HepG2 (cell line): Measurements from ENCODE around the gene POFUT1. TPM values are rescaled to one million over a fixed set of nuclear protein-coding genes. Genes with fewer than 3 reads are reported as not detected.
A peak's percentile ranks its signal among the peaks of the same experiment; 100 is the strongest.

Experiments
- ARNT2 ChIP-seq: sonication (generic); formaldehyde crosslinking; IDR thresholded peaks from 2 replicates; pipeline ENCODE4 v1.8.0; 2022; ENCODE audit warnings: mild to moderate bottlenecking, low read depth, missing genetic modification reagents, moderate library complexity
- BHLHE40 ChIP-seq: IDR thresholded peaks from 2 replicates; pipeline ENCODE4 v1.6.1; 2011; ENCODE audit warnings: low read length, improper control_type of control experiment
- CAMTA2 ChIP-seq: sonication (generic); formaldehyde crosslinking; IDR thresholded peaks from 2 replicates; pipeline ENCODE4 v1.4.0; 2020; ENCODE audit warnings: mild to moderate bottlenecking, missing genetic modification reagents, borderline replicate concordance
- ESRRA ChIP-seq: sonication (generic); formaldehyde crosslinking; IDR thresholded peaks from 2 replicates; pipeline ENCODE4 v1.5.1; 2020; ENCODE audit warnings: mild to moderate bottlenecking, low read depth, missing genetic modification reagents
- FOXC1 ChIP-seq: sonication (generic); formaldehyde crosslinking; IDR thresholded peaks from 2 replicates; pipeline ENCODE4 v1.8.0; 2022; ENCODE audit warnings: mild to moderate bottlenecking, missing genetic modification reagents, borderline replicate concordance
- KLF16 ChIP-seq, 2 experiments: sonication (generic) in 1 of 2; formaldehyde crosslinking in 1 of 2; IDR thresholded peaks; 2 replicates each; pipeline versions ENCODE4 v1.6.1 to v1.8.0; 2016 to 2023; ENCODE audit warnings: missing genetic modification reagents in 2 of 2, missing compliant biosample characterization in 1 of 2
- MAF1 ChIP-seq: sonication (generic); formaldehyde crosslinking; IDR thresholded peaks from 2 replicates; pipeline ENCODE4 v1.5.0; 2020; ENCODE audit warnings: missing genetic modification reagents, borderline replicate concordance
- MIER2 ChIP-seq: IDR thresholded peaks from 2 replicates; pipeline ENCODE4 v1.6.1; 2016; ENCODE audit warnings: missing biosample characterization, missing genetic modification reagents
- PAX8 ChIP-seq: sonication (generic); formaldehyde crosslinking; IDR thresholded peaks from 2 replicates; pipeline ENCODE4 v1.8.0; 2022; ENCODE audit warnings: mild to moderate bottlenecking, missing genetic modification reagents, borderline replicate concordance
- PHF21A ChIP-seq: sonication (generic); formaldehyde crosslinking; IDR thresholded peaks from 2 replicates; pipeline ENCODE4 v1.5.0; 2020; ENCODE audit warnings: mild to moderate bottlenecking, missing genetic modification reagents
- RFX1 ChIP-seq: fragments of 450-650 bp; IDR thresholded peaks from 2 replicates; pipeline ENCODE4 v1.6.1; 2017
- SP2 ChIP-seq: sonication (generic); formaldehyde crosslinking; IDR thresholded peaks from 2 replicates; pipeline ENCODE4 v1.5.1; 2020; ENCODE audit warnings: mild to moderate bottlenecking, missing genetic modification reagents
- TEAD3 ChIP-seq: optimal IDR thresholded peaks from 2 replicates; pipeline ENCODE3; 2016; ENCODE audit warnings: borderline replicate concordance
- ZFP36L1 ChIP-seq: sonication (generic); formaldehyde crosslinking; IDR thresholded peaks from 2 replicates; pipeline ENCODE4 v1.8.0; 2022; ENCODE audit warnings: mild to moderate bottlenecking, missing genetic modification reagents, moderate library complexity
- ZNF274 ChIP-seq: sonication (generic); formaldehyde crosslinking; IDR thresholded peaks from 2 replicates; pipeline ENCODE4 v1.5.1; 2020; ENCODE audit warnings: mild to moderate bottlenecking, missing genetic modification reagents
- ZNF563 ChIP-seq: sonication (generic); formaldehyde crosslinking; IDR thresholded peaks from 2 replicates; pipeline ENCODE4 v1.8.0; 2022; ENCODE audit warnings: mild to moderate bottlenecking, moderate library complexity, missing genetic modification reagents
- ZNF703 ChIP-seq: sonication (generic); formaldehyde crosslinking; IDR thresholded peaks from 2 replicates; pipeline ENCODE4 v1.5.1; 2020; ENCODE audit warnings: missing genetic modification reagents, mild to moderate bottlenecking, moderate library complexity, borderline replicate concordance
- ZNF775 ChIP-seq: sonication (generic); formaldehyde crosslinking; IDR thresholded peaks from 2 replicates; pipeline ENCODE4 v1.4.0; 2020; ENCODE audit warnings: missing genetic modification reagents, mild to moderate bottlenecking, moderate library complexity, borderline replicate concordance
- polyA plus RNA-seq, 8 experiments: library from polyadenylated mRNA; depleted of rRNA in 3 of 8; stranded (reverse) in 7 of 8; unstranded in 1 of 8; fragments of >200 nt; fragmentation: Illumina TruSeq in 4 of 8; extraction: Trizol in 4 of 8; gene quantifications; 2 replicates each; pipeline versions ENCODE4 v1.2.1 to v1.2.3, GENCODE V29; 2011 to 2016; ENCODE audit warnings: low read depth in 4 of 8, missing spikeins in 1 of 8, mixed read lengths in 1 of 8; ENCODE audit not compliant: insufficient read depth in 1 of 8
- total RNA-seq, 5 experiments: library from RNA; depleted of rRNA; stranded (reverse); fragments of >200 nt; fragmentation: Illumina TruSeq; extraction: Trizol; gene quantifications; 2 replicates each; pipeline ENCODE4 v1.2.3, GENCODE V29; 2016; ENCODE audit warnings: low read depth in 1 of 5
- TF ChIP-seq, protein P1 (sequence below): sonication (generic); formaldehyde crosslinking; IDR thresholded peaks from 2 replicates; pipeline ENCODE4 v1.4.0; 2020; ENCODE audit warnings: missing genetic modification reagents
- TF ChIP-seq, protein P2 (sequence below): sonication (generic); formaldehyde crosslinking; IDR thresholded peaks from 2 replicates; pipeline ENCODE4 v1.5.1; 2020; ENCODE audit warnings: missing genetic modification reagents, mild to moderate bottlenecking, borderline replicate concordance

The POFUT1 gene
- total and polyA plus RNA-seq, 2 of the 13 experiments (the other 11 are each of a cell fraction or from before 2014, with no cell fraction given) = 35.5 to 58.3 TPM

DNA sequence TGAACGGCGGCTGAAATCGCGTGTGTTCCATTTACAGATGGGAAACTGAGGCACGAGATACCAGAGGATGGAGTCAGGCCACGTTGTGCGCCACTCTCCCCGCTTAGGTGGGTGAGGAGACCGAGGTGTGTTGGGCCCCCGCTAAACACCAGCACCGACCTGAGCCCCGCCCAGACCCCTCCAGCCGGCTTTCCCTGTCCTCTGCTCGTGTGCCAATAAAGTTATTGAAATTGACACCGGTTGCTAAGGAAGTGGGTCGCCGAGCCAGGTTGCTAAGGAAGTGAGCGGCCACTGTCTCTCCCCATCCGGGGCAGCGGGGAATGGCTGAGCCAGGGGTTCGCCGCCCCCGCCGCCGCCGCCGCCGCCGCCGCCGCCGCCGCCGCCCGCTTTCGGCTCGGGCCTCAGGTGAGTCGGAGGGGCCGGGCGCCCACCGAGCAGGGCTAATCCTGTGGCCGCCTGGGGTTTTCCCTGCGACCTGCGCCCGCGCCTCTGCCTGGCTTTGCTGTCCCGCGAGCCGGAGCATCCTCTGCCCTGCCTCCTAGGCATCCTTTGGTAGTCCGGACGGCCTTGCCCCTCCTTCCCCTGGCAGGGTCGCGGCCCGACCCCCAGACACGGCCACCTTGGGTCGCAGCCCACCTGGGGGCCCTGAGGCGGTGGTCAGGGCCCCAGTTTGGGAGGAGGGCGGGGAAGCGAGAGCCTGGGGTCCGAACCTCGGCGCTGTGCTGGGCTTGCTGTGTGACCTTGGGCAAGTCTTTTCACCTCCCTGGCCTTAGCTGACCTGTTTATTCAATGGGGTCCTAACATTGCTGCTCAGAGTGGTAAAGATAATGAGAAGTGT is 69.9 kb downstream of the POFUT1 start, which contains the start of gene KIF3B (continued):
- TF ChIP-seq CAMTA2 (CRISPR knock-in tag) (no peak; the same call in 1 of the 2 replicates), ZNF563 (CRISPR knock-in tag) (peak; percentile 85; the same call in 1 of the 2 replicates), PHF21A (CRISPR knock-in tag) (peak; percentile 71), ZNF775 (CRISPR knock-in tag) (no peak), TEAD3 (no peak), MAF1 (CRISPR knock-in tag) (peak; percentile 91), MIER2 (CRISPR knock-in tag) (no peak), PAX8 (peak; percentile 65), ARNT2 (CRISPR knock-in tag) (peak; percentile 52; the same call in 1 of the 2 replicates), SP2 (CRISPR knock-in tag) (peak; percentile 76), FOXC1 (CRISPR knock-in tag) (no peak), ZNF274 (CRISPR knock-in tag) (peak; percentile 54; the same call in 1 of the 2 replicates), ZFP36L1 (CRISPR knock-in tag) (no peak), BHLHE40 (peak; percentile 38; the same call in 1 of the 2 replicates), RFX1 (peak; percentile 93), ESRRA (CRISPR knock-in tag) (no peak), KLF16 (CRISPR knock-in tag; IDR thresholded peaks at IDR 0.05) (peak in 1 of 2 experiments; percentile 74; a peak in 1 of 4 replicates), ZNF703 (CRISPR knock-in tag) (no peak)
- TF ChIP-seq, protein P1, sequence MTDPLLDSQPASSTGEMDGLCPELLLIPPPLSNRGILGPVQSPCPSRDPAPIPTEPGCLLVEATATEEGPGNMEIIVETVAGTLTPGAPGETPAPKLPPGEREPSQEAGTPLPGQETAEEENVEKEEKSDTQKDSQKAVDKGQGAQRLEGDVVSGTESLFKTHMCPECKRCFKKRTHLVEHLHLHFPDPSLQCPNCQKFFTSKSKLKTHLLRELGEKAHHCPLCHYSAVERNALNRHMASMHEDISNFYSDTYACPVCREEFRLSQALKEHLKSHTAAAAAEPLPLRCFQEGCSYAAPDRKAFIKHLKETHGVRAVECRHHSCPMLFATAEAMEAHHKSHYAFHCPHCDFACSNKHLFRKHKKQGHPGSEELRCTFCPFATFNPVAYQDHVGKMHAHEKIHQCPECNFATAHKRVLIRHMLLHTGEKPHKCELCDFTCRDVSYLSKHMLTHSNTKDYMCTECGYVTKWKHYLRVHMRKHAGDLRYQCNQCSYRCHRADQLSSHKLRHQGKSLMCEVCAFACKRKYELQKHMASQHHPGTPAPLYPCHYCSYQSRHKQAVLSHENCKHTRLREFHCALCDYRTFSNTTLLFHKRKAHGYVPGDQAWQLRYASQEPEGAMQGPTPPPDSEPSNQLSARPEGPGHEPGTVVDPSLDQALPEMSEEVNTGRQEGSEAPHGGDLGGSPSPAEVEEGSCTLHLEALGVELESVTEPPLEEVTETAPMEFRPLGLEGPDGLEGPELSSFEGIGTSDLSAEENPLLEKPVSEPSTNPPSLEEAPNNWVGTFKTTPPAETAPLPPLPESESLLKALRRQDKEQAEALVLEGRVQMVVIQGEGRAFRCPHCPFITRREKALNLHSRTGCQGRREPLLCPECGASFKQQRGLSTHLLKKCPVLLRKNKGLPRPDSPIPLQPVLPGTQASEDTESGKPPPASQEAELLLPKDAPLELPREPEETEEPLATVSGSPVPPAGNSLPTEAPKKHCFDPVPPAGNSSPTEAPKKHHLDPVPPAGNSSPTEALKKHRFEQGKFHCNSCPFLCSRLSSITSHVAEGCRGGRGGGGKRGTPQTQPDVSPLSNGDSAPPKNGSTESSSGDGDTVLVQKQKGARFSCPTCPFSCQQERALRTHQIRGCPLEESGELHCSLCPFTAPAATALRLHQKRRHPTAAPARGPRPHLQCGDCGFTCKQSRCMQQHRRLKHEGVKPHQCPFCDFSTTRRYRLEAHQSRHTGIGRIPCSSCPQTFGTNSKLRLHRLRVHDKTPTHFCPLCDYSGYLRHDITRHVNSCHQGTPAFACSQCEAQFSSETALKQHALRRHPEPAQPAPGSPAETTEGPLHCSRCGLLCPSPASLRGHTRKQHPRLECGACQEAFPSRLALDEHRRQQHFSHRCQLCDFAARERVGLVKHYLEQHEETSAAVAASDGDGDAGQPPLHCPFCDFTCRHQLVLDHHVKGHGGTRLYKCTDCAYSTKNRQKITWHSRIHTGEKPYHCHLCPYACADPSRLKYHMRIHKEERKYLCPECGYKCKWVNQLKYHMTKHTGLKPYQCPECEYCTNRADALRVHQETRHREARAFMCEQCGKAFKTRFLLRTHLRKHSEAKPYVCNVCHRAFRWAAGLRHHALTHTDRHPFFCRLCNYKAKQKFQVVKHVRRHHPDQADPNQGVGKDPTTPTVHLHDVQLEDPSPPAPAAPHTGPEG (CRISPR knock-in tag) = peak; percentile 85; the same call in 1 of the 2 replicates
- TF ChIP-seq, protein P2, sequence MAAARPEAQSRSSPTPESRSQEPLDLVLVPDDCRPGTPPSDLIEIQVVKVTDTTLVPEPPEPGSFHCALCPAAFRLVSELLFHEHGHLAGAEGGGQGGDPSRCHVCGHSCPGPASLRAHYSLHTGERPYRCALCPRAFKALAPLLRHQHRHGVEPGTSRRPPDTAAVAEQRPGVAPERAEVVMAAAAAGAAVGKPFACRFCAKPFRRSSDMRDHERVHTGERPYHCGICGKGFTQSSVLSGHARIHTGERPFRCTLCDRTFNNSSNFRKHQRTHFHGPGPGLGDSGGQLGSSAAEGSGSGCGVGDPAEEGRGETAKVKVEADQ (CRISPR knock-in tag) = peak; percentile 96
